Measurements from ENCODE around the gene HEXA. TPM values are rescaled to one million over a fixed set of nuclear protein-coding genes. Genes with fewer than 3 reads are reported as not detected.
"Not testable (repeated sequence)": the region's sequence is repeated elsewhere in the genome, so short reads cannot be mapped to it uniquely, and the experiment has no call there.

Gene HEXA
- total RNA-seq, 1 donor from 2014 or later = 81.6 TPM

DNA sequence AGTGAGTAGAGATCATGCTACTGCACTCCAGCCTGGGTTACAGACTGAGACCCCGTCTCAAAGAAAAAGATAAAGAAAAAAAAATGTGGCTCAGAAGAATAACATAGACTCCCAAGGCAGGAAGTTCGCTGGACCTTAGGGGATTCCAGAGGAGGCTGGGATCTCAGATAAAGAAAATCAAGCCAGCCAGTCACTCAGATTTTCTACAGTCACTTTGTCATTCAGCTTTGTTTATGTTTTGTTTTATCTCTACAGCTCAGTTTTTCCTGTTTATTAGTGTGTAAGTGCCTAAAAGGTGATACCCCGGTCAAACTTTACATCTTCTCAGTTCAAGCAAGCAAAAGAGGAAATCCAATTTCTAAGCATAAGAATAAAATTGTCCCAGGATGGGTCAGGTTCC lies 28.5 kb upstream of the HEXA start:
- Mint-ChIP-seq H3K4me3 (ENCODE audit: unreplicated experiment) (no peak overlapping the region), H3K4me1 (ENCODE audit: low read depth, unreplicated experiment) (no peaks in the 10 kb centered on the region), H3K27ac (ENCODE audit: unreplicated experiment) (no peak overlapping the region), H3K27me3 (ENCODE audit: unreplicated experiment) (peaks cover 4% of the 10 kb centered on the region), H3K9me3 (ENCODE audit: unreplicated experiment) (no peaks in the 10 kb centered on the region), H3K36me3 (ENCODE audit: unreplicated experiment) (no peaks in the 10 kb centered on the region)
- DNase-seq = no peak
- TF ChIP-seq, protein P1, sequence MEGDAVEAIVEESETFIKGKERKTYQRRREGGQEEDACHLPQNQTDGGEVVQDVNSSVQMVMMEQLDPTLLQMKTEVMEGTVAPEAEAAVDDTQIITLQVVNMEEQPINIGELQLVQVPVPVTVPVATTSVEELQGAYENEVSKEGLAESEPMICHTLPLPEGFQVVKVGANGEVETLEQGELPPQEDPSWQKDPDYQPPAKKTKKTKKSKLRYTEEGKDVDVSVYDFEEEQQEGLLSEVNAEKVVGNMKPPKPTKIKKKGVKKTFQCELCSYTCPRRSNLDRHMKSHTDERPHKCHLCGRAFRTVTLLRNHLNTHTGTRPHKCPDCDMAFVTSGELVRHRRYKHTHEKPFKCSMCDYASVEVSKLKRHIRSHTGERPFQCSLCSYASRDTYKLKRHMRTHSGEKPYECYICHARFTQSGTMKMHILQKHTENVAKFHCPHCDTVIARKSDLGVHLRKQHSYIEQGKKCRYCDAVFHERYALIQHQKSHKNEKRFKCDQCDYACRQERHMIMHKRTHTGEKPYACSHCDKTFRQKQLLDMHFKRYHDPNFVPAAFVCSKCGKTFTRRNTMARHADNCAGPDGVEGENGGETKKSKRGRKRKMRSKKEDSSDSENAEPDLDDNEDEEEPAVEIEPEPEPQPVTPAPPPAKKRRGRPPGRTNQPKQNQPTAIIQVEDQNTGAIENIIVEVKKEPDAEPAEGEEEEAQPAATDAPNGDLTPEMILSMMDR (IDR thresholded peaks at IDR 0.05; ENCODE audit: partially characterized antibody, unreplicated experiment) = no peak

DNA sequence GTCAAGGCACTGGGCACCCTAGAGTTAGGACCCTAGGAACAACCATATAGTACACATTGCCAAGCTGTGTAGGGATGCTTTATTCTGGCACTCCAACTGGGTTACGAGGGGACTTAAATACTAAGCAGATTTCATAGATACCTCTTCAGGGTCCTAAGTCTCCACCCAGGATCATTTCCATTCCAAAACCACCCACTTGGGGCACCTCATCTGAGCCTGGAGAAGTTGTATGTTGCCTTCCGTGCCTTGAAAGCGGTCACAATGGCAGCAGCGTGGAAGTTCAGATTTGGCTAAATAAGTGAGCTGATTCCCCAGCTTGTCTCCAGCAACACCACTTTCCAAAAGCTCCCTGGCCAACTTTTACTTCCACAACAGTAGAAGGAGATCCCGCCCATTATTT lies 26.9 kb upstream of the HEXA start:
- no peak for DNase-seq
- no peaks in the 10 kb centered on the region for H3K27me3 Mint-ChIP-seq (ENCODE audit: unreplicated experiment)
- H3K9me3 Mint-ChIP-seq (ENCODE audit: unreplicated experiment) = no peaks in the 10 kb centered on the region
- TF ChIP-seq, protein P1 (IDR thresholded peaks at IDR 0.05; ENCODE audit: partially characterized antibody, unreplicated experiment) = no peak
- H3K4me1 Mint-ChIP-seq (ENCODE audit: low read depth, unreplicated experiment) = no peaks in the 10 kb centered on the region
- no peaks in the 10 kb centered on the region for H3K36me3 Mint-ChIP-seq (ENCODE audit: unreplicated experiment)
- no peak overlapping the region for H3K4me3 Mint-ChIP-seq (ENCODE audit: unreplicated experiment)
- H3K27ac Mint-ChIP-seq (ENCODE audit: unreplicated experiment) = no peak overlapping the region

DNA sequence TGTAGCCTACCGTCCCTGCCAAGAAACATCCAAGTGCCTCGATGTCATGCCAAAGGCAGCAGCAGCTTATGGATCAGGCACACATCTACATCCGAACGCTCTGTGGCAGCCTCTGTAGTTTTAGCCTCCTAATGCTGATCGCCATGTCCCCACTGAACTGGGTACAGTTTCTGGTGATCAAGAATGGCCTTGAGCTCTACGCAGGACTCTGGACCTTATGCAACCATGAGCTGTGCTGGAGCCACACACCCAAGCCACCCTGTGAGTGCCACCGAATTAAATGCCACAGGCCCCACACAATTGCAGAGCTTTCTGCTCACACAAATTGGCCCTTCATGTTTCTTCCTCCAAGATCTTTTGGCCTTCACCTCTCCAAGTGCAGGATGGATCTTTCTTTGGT lies 22.8 kb upstream of the HEXA start:
- no peak overlapping the region for H3K4me3 Mint-ChIP-seq (ENCODE audit: unreplicated experiment)
- TF ChIP-seq, protein P1 (IDR thresholded peaks at IDR 0.05; ENCODE audit: partially characterized antibody, unreplicated experiment) = no peak
- peaks cover 4% of the 10 kb centered on the region for H3K27me3 Mint-ChIP-seq (ENCODE audit: unreplicated experiment)
- H3K36me3 Mint-ChIP-seq (ENCODE audit: unreplicated experiment) = no peaks in the 10 kb centered on the region
- H3K9me3 Mint-ChIP-seq (ENCODE audit: unreplicated experiment) = peaks cover 3% of the 10 kb centered on the region
- no peak overlapping the region for H3K27ac Mint-ChIP-seq (ENCODE audit: unreplicated experiment)
- H3K4me1 Mint-ChIP-seq (ENCODE audit: low read depth, unreplicated experiment) = no peaks in the 10 kb centered on the region
- no peak for DNase-seq

DNA sequence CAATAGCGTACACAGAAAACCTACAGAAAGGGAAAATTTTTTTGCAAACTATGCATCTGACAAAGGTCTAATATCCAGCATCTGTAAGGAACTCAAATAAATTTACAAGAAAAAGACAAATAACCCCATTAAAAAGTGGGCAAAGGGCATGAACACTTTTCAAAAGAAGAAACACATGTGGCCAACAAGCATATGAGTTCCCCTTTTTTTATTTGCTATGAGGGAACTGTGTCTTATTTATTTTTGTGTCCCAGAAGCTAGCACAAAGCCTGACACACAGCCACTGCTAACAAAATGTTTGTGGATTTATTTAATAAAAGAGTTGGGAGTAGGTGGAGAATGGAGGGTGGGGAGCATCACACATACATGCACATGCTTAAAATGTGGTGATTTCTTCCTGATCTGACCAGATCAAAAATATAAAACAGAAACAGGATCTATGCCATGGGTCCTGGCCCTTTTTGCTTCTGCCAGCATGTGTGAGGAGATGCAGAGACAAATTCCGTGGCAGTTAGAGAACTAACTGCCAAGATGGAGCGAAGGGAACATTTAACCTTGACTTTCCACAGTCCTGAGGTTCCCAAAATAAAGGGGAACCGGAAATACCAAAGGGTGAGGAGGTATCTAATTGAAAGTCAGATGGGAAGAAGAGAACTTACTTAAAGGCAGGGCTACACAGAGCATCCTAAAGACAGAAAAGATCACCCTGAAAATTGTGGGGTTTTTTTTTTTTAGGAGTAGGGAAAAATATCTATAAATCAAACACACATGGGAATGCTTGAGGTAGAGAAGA lies 22.2 kb upstream of the HEXA start, which contains the start of gene TMEM202:
TSS of gene TMEM202 (plus strand) at position 510 of the 793 bp plus-strand sequence. CDS start at position 532, 22 bp downstream.
- Mint-ChIP-seq H3K9me3 (ENCODE audit: unreplicated experiment) (peaks cover 3% of the 10 kb centered on the region), H3K4me3 (ENCODE audit: unreplicated experiment) (no peak within 1 kb of the TSS), H3K36me3 (ENCODE audit: unreplicated experiment) (no peaks in the 10 kb centered on the region), H3K27me3 (ENCODE audit: unreplicated experiment) (peaks cover 4% of the 10 kb centered on the region), H3K27ac (ENCODE audit: unreplicated experiment) (no peak within 1 kb of the TSS), H3K4me1 (ENCODE audit: low read depth, unreplicated experiment) (no peaks in the 10 kb centered on the region)
- no peak for DNase-seq
- TF ChIP-seq, protein P1 (IDR thresholded peaks at IDR 0.05; ENCODE audit: partially characterized antibody, unreplicated experiment) = no peak

DNA sequence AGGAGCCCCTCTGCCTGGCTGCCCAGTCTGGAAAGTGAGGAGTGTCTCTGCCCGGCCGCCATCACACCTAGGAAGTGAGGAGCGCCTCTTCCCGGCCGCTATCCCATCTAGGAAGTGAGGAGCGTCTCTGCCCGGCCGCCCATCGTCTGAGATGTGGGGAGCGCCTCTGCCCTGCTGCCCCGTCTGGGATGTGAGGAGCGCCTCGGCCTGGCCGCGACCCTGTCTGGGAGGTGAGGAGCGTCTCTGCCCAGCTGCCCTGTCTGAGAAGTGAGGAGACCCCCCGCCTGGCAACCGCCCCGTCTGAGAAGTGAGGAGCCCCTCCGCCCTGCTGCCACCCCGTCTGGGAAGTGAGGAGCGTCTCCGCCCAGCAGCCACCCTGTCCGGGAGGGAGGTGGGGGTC lies 20.5 kb upstream of the HEXA start:
- not testable (repeated sequence) for H3K9me3 Mint-ChIP-seq (ENCODE audit: unreplicated experiment); H3K4me3 Mint-ChIP-seq (ENCODE audit: unreplicated experiment); DNase-seq; H3K4me1 Mint-ChIP-seq (ENCODE audit: low read depth, unreplicated experiment); H3K27me3 Mint-ChIP-seq (ENCODE audit: unreplicated experiment); H3K36me3 Mint-ChIP-seq (ENCODE audit: unreplicated experiment); H3K27ac Mint-ChIP-seq (ENCODE audit: unreplicated experiment)

Data from glutamatergic neuron (in vitro differentiated cells).